ENCODE data around the gene GPRIN2.
"Not testable (repeated sequence)": the region's sequence is repeated elsewhere in the genome, so short reads cannot be mapped to it uniquely, and the experiment has no call there.

The GPRIN2 gene

GRCh38 chr10:46532256-46532655 lies 24.2 kb downstream of the GPRIN2 start:
- not testable (repeated sequence) for DNase-seq

GRCh38 chr10:46530249-46531186 lies 25.9 kb downstream of the GPRIN2 start:
- no peak for DNase-seq

- not testable (repeated sequence) for DNase-seq
Measured at GRCh38 chr10:46529742-46530141, 26.7 kb downstream of the GPRIN2 start.

GRCh38 chr10:46528675-46529615 lies 27.5 kb downstream of the GPRIN2 start:
- DNase-seq = no peak

- DNase-seq = peak; percentile 13
Measured at GRCh38 chr10:46528171-46528671, 28.2 kb downstream of the GPRIN2 start.

GRCh38 chr10:46527241-46527811 lies 29.1 kb downstream of the GPRIN2 start:
- peak; percentile 12 for DNase-seq

- peak; percentile 8 for DNase-seq
Measured at GRCh38 chr10:46526682-46527038, 29.8 kb downstream of the GPRIN2 start.

- DNase-seq = no peak
Measured at GRCh38 chr10:46525824-46526681, 30.4 kb downstream of the GPRIN2 start.

GRCh38 chr10:46525177-46525823 lies 31.2 kb downstream of the GPRIN2 start:
- no peak for DNase-seq

GRCh38 chr10:46524472-46525176 lies 31.8 kb downstream of the GPRIN2 start:
- peak; percentile 12 for DNase-seq

GRCh38 chr10:46523962-46524471 lies 32.4 kb downstream of the GPRIN2 start:
- no peak for DNase-seq

- peak; percentile 10 for DNase-seq
Measured at GRCh38 chr10:46523119-46523961, 33.1 kb downstream of the GPRIN2 start.

- no peak for DNase-seq
Measured at GRCh38 chr10:46522295-46523118, 34.0 kb downstream of the GPRIN2 start.

- no peak for DNase-seq
Measured at GRCh38 chr10:46520941-46521340, 35.5 kb downstream of the GPRIN2 start.

- DNase-seq = peak; percentile 11
Measured at GRCh38 chr10:46520381-46520780, 36.1 kb downstream of the GPRIN2 start.

GRCh38 chr10:46518028-46518725 lies 38.3 kb downstream of the GPRIN2 start:
- no peak for DNase-seq

GRCh38 chr10:46517541-46517940 lies 38.9 kb downstream of the GPRIN2 start:
- DNase-seq = no peak

Data from activated naive CD4-positive, alpha-beta T cell treated with anti-CD3 and anti-CD28 coated beads, Interleukin-2, amount 50 U/mL, for 16 hours (primary cell).